A549 (cell line): Measurements from ENCODE around the gene TXNIP. TPM values are rescaled to one million over a fixed set of nuclear protein-coding genes. Genes with fewer than 3 reads are reported as not detected.

ENCODE experiments used
- ATAC-seq, 2 experiments: fragments of 200-7000 bp in 1 of 2; fragments of >200 bp in 1 of 2; cut with Nextera tagmentation in 1 of 2; cut with Tn5 transposase in 1 of 2; 3 replicates each; pipeline versions ENCODE4 v1.8.0 to v1.9.1; 2018 to 2020; ENCODE audit warnings: mild to moderate bottlenecking in 1 of 2, moderate library complexity in 1 of 2
- CTCF ChIA-PET: fragments of 300-600 bp; sonication (Branson Sonifier 250); formaldehyde crosslinking; extraction: SDS; loops from one replicate; lab custom pipeline; 2021; ENCODE audit warnings: antibody characterized with exemption, inconsistent platforms; lab: Yijun Ruan, JAX
- POLR2A ChIA-PET: fragments of 350-600 bp; formaldehyde crosslinking; extraction: SDS; loops from one replicate; lab custom pipeline; 2021; ENCODE audit warnings: antibody characterized with exemption, inconsistent platforms; lab: Yijun Ruan, JAX
- DNase-seq, 2 experiments: peaks; one replicate each; pipeline versions ENCODE4 v3.0.0 to v3.0.0-alpha.2; 2011 to 2016; ENCODE audit warnings: low read depth in 1 of 2, low spot score in 1 of 2
- FAIRE-seq: peaks from 2 replicates; lab custom pipeline; 2011; peaks lifted over from hg19 to GRCh38; lab: Jason Lieb, UNC
- H3K27ac ChIP-seq, 2 experiments: fragments of >200 bp; sonication (Bioruptor Twin); formaldehyde crosslinking; 3 replicates each; pipeline ENCODE4 v1.5.1; 2016 to 2017
- H3K4me1 ChIP-seq: fragments of >200 bp; sonication (Bioruptor Twin); formaldehyde crosslinking; 3 replicates; pipeline ENCODE4 v1.6.1; 2016
- H3K4me2 ChIP-seq: fragments of >200 bp; sonication (Bioruptor Twin); formaldehyde crosslinking; 3 replicates; pipeline ENCODE4 v1.6.1; 2016
- H3K4me3 ChIP-seq: fragments of >200 bp; sonication (Bioruptor Twin); formaldehyde crosslinking; 3 replicates; pipeline ENCODE4 v1.5.1; 2016
- H3K9me3 ChIP-seq: fragments of >200 bp; sonication (Bioruptor Twin); formaldehyde crosslinking; 3 replicates; pipeline ENCODE4 v1.6.1; 2016
- BHLHE40 ChIP-seq: IDR thresholded peaks from 2 replicates; pipeline ENCODE4 v1.6.1; 2012; ENCODE audit warnings: low read depth, low read length, inconsistent platforms
- CBX2 ChIP-seq: fragments of 200-600 bp; sonication (generic); IDR thresholded peaks from 2 replicates; pipeline ENCODE4 v1.6.1; 2016; ENCODE audit warnings: low read depth, mild to moderate bottlenecking, borderline replicate concordance
- CBX8 ChIP-seq: fragments of 200-600 bp; sonication (generic); IDR thresholded peaks from 2 replicates; pipeline ENCODE4 v1.6.1; 2016
- CHD4 ChIP-seq: fragments of 200-600 bp; sonication (generic); IDR thresholded peaks from 2 replicates; pipeline ENCODE4 v1.6.1; 2016; ENCODE audit warnings: antibody characterized with exemption, mild to moderate bottlenecking, borderline replicate concordance
- EHMT2 ChIP-seq: fragments of 200-600 bp; sonication (generic); IDR thresholded peaks from 2 replicates; pipeline ENCODE4 v1.6.1; 2016; ENCODE audit warnings: antibody characterized with exemption, low read depth, mild to moderate bottlenecking, moderate library complexity
- HOXA7 ChIP-seq: fragments of 250-450 bp; sonication (Bioruptor Pico); IDR thresholded peaks from 2 replicates; pipeline ENCODE4 v1.5.0; 2020; ENCODE audit warnings: mild to moderate bottlenecking, moderate library complexity
- KDM1A ChIP-seq: fragments of 200-600 bp; sonication (generic); IDR thresholded peaks from 2 replicates; pipeline ENCODE4 v1.6.1; 2016; ENCODE audit warnings: low read depth, mild to moderate bottlenecking
- MAFK ChIP-seq: fragments of 450-650 bp; IDR thresholded peaks from 2 replicates; pipeline ENCODE4 v1.6.1; 2014; ENCODE audit not compliant: partially characterized antibody
- MYC ChIP-seq: IDR thresholded peaks from 2 replicates; pipeline ENCODE4 v1.6.1; 2012; ENCODE audit warnings: mild to moderate bottlenecking, inconsistent platforms, low read length, improper control_type of control experiment, borderline replicate concordance
- NPAS2 ChIP-seq: fragments of 250-450 bp; sonication (Bioruptor Pico); IDR thresholded peaks from 2 replicates; pipeline ENCODE4 v1.8.0; 2022; ENCODE audit warnings: mild to moderate bottlenecking, moderate library complexity, borderline replicate concordance
- PHF8 ChIP-seq: fragments of 200-600 bp; sonication (generic); IDR thresholded peaks from 2 replicates; pipeline ENCODE4 v1.6.1; 2016; ENCODE audit warnings: low read depth, mild to moderate bottlenecking, antibody characterized with exemption, moderate library complexity, borderline replicate concordance
- POLR2AphosphoS2 ChIP-seq: conservative IDR thresholded peaks from 2 replicates; pipeline ENCODE4 v1.6.1; 2012; ENCODE audit warnings: low read length, improper control_type of control experiment, inconsistent platforms
- SMC3 ChIP-seq: fragments of >200 bp; sonication (Bioruptor Twin); formaldehyde crosslinking; IDR thresholded peaks from 3 replicates; pipeline ENCODE4 v1.6.1; 2018; ENCODE audit warnings: inconsistent platforms
- TFCP2L1 ChIP-seq: fragments of 250-450 bp; sonication (Bioruptor Pico); IDR thresholded peaks from 2 replicates; pipeline ENCODE4 v1.5.0; 2021; ENCODE audit warnings: mild to moderate bottlenecking
- ZNF302 ChIP-seq: fragments of 250-450 bp; sonication (Bioruptor Pico); IDR thresholded peaks from 2 replicates; pipeline ENCODE4 v1.9.0; 2021; ENCODE audit warnings: inconsistent platforms, mild to moderate bottlenecking, moderate library complexity
- WGBS: methylation state at CpG from one replicate; pipeline ENCODE4 v1.1.6; 2017; ENCODE audit errors: missing lambda C conversion rate; 5-methylcytosine and 5-hydroxymethylcytosine counted together
- polyA plus RNA-seq, 4 experiments: library from polyadenylated mRNA; depleted of rRNA in 3 of 4; stranded (reverse); fragments of >200 nt; fragmentation: RNase III in 1 of 4; extraction: RNeasy Plus Mini Kit Qiagen cat#74134 plus additional on column Dnase treatment in 1 of 4; gene quantifications; 2 replicates in 3 of 4; 3 replicates in 1 of 4; pipeline ENCODE4 v1.2.3, GENCODE V29; 2011 to 2017
- TF ChIP-seq, protein P1 (sequence below): fragments of >200 bp; sonication (Bioruptor Twin); formaldehyde crosslinking; IDR thresholded peaks from 3 replicates; pipeline ENCODE4 v1.5.1; 2016
- TF ChIP-seq, protein P2 (sequence below): fragments of >200 bp; sonication (Bioruptor Twin); formaldehyde crosslinking; IDR thresholded peaks from 3 replicates; pipeline ENCODE4 v1.6.1; 2016
- TF ChIP-seq, protein P3 (sequence below): fragments of 450-650 bp; IDR thresholded peaks from 2 replicates; pipeline ENCODE4 v1.6.1; 2014; ENCODE audit warnings: antibody characterized with exemption
- TF ChIP-seq, protein P4 (sequence below): fragments of 200-600 bp; sonication (generic); IDR thresholded peaks from 2 replicates; pipeline ENCODE4 v1.6.1; 2016; ENCODE audit warnings: antibody characterized with exemption, mild to moderate bottlenecking, moderate library complexity
- TF ChIP-seq, protein P5 (sequence below): fragments of >200 bp; sonication (Bioruptor Twin); formaldehyde crosslinking; IDR thresholded peaks from 2 replicates; pipeline ENCODE4 v1.6.1; 2016

The TXNIP gene
- polyA plus RNA-seq, 2 of the 4 experiments (the other 2 are of a cell fraction): 3.1 TPM; not detected in 1

DNA sequence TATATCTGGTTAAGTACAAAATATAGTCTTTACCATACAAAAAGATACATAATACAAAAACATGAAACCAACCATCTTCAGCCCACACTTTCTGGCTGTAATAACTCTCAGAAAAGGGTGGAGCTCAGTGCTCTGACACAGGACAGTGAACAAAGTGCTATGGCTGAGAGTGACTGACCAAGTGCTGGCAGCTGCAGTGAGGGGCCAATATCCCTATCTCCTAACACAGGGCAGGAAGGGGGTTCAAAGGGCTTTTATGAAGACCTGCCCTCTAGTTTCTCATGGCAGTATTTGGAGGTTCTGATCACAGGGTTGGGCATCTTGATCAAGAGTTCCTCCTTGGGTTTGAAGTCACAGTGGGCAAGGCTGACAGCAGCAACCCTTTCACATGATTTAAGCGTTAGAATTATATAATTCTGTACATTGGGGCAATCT is 3.9 kb downstream of the TXNIP start:
- no peak for DNase-seq
- no peaks in the 10 kb centered on the region for H3K9me3 ChIP-seq
- ATAC-seq: no peak
- TF ChIP-seq, protein P1, sequence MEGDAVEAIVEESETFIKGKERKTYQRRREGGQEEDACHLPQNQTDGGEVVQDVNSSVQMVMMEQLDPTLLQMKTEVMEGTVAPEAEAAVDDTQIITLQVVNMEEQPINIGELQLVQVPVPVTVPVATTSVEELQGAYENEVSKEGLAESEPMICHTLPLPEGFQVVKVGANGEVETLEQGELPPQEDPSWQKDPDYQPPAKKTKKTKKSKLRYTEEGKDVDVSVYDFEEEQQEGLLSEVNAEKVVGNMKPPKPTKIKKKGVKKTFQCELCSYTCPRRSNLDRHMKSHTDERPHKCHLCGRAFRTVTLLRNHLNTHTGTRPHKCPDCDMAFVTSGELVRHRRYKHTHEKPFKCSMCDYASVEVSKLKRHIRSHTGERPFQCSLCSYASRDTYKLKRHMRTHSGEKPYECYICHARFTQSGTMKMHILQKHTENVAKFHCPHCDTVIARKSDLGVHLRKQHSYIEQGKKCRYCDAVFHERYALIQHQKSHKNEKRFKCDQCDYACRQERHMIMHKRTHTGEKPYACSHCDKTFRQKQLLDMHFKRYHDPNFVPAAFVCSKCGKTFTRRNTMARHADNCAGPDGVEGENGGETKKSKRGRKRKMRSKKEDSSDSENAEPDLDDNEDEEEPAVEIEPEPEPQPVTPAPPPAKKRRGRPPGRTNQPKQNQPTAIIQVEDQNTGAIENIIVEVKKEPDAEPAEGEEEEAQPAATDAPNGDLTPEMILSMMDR: no peak
- TF ChIP-seq ZNF302 (CRISPR knock-in tag) (no peak), HOXA7 (no peak), CBX8 (no peak), EHMT2 (no peak), TFCP2L1 (CRISPR knock-in tag) (no peak), NPAS2 (CRISPR knock-in tag) (no peak), CBX2 (no peak), PHF8 (no peak), POLR2AphosphoS2 (no peak)
- TF ChIP-seq, protein P2, sequence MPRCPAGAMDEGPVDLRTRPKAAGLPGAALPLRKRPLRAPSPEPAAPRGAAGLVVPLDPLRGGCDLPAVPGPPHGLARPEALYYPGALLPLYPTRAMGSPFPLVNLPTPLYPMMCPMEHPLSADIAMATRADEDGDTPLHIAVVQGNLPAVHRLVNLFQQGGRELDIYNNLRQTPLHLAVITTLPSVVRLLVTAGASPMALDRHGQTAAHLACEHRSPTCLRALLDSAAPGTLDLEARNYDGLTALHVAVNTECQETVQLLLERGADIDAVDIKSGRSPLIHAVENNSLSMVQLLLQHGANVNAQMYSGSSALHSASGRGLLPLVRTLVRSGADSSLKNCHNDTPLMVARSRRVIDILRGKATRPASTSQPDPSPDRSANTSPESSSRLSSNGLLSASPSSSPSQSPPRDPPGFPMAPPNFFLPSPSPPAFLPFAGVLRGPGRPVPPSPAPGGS: no peak
- TF ChIP-seq, protein P3, sequence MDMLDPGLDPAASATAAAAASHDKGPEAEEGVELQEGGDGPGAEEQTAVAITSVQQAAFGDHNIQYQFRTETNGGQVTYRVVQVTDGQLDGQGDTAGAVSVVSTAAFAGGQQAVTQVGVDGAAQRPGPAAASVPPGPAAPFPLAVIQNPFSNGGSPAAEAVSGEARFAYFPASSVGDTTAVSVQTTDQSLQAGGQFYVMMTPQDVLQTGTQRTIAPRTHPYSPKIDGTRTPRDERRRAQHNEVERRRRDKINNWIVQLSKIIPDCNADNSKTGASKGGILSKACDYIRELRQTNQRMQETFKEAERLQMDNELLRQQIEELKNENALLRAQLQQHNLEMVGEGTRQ: no peak
- WGBS: 35% methylated on average over 1 of the region's 1 CpG
- no peak overlapping the region for H3K27ac ChIP-seq
- CTCF ChIA-PET: interaction anchor here (0.8 to 24.2 kb wide), 3 partner anchors 13 to 78 kb away, joined by 4 to 566 read pairs (median 148); partner anchors contain the start of gene HJV
- peaks cover 3% of the 10 kb centered on the region; the same call in 1 of the 3 replicates for H3K4me1 ChIP-seq
- FAIRE-seq: no peak
- POLR2A ChIA-PET: no interaction called here
- no peak overlapping the region for H3K4me3 ChIP-seq
- H3K4me2 ChIP-seq: no peak overlapping the region

DNA sequence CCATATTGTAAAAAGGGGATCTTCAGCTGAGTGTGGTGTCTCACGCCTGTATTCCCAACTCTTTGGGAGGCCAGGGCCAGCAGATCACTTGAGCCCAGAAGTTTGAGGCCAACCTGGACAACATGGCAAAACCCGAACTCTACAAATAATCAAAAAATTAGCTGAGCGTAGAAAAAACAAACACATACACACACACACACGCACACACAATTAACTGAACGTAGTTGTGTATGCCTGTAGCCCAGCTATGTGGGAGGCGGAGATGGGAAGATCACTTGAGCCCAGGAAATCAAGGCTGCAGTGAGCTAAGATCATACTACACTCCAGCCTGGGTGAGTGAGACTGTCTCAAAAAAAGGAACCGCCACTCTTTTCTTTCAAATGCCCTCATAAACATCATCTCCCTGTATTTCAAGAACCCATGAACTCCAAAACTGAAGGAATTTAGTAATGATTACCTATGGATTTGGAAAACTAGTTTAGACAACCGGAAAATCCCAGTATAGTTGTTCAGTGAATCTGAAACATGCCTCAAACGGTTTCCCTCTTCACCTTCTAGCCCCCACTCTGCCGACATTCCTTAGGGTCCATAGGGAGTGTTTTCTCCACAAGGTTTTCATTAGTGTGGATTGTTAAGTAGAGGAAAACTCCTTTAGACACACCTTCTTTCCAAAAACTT is 4.5 kb downstream of the TXNIP start:
- ChIA-PET POLR2A (no interaction called here), CTCF (interaction anchor here (0.8 to 24.2 kb wide), 5 partner anchors 13 to 146 kb away, joined by 3 to 566 read pairs (median 4); partner anchors contain the start of genes HJV and NUDT17)
- H3K4me2 ChIP-seq: no peak overlapping the region
- no peak for DNase-seq
- TF ChIP-seq, protein P4, sequence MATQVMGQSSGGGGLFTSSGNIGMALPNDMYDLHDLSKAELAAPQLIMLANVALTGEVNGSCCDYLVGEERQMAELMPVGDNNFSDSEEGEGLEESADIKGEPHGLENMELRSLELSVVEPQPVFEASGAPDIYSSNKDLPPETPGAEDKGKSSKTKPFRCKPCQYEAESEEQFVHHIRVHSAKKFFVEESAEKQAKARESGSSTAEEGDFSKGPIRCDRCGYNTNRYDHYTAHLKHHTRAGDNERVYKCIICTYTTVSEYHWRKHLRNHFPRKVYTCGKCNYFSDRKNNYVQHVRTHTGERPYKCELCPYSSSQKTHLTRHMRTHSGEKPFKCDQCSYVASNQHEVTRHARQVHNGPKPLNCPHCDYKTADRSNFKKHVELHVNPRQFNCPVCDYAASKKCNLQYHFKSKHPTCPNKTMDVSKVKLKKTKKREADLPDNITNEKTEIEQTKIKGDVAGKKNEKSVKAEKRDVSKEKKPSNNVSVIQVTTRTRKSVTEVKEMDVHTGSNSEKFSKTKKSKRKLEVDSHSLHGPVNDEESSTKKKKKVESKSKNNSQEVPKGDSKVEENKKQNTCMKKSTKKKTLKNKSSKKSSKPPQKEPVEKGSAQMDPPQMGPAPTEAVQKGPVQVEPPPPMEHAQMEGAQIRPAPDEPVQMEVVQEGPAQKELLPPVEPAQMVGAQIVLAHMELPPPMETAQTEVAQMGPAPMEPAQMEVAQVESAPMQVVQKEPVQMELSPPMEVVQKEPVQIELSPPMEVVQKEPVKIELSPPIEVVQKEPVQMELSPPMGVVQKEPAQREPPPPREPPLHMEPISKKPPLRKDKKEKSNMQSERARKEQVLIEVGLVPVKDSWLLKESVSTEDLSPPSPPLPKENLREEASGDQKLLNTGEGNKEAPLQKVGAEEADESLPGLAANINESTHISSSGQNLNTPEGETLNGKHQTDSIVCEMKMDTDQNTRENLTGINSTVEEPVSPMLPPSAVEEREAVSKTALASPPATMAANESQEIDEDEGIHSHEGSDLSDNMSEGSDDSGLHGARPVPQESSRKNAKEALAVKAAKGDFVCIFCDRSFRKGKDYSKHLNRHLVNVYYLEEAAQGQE: no peak
- no peak for TF ChIP-seq KDM1A
- TF ChIP-seq MYC: no peak
- TF ChIP-seq, protein P5, sequence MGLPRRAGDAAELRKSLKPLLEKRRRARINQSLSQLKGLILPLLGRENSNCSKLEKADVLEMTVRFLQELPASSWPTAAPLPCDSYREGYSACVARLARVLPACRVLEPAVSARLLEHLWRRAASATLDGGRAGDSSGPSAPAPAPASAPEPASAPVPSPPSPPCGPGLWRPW: no peak
- TF ChIP-seq SMC3: no peak
- TF ChIP-seq BHLHE40: no peak
- no peak for TF ChIP-seq CHD4
- no peak for TF ChIP-seq POLR2AphosphoS2
- no peak for TF ChIP-seq MAFK
- no peak overlapping the region for H3K27ac ChIP-seq
- no peaks in the 10 kb centered on the region for H3K9me3 ChIP-seq
- H3K4me1 ChIP-seq: peaks cover 3% of the 10 kb centered on the region; the same call in 1 of the 3 replicates
- 78% methylated on average over 10 of the region's 10 CpGs for WGBS
- no peak for FAIRE-seq
- no peak for ATAC-seq
- no peak overlapping the region for H3K4me3 ChIP-seq
